A673 (cell line): ENCODE measurements around the gene NLRP3.

Experiments
- EZH2 ChIP-seq: fragments of 200-600 bp; sonication (generic); IDR thresholded peaks from 2 replicates; pipeline ENCODE4 v1.6.1; 2017; ENCODE audit warnings: borderline replicate concordance, low read depth, mild to moderate bottlenecking, mixed read lengths, antibody characterized with exemption, low read length; ENCODE audit not compliant: poor library complexity, severe bottlenecking
- TF ChIP-seq, protein P1 (sequence below): fragments of 300-800, 200-600 bp; sonication (generic); conservative IDR thresholded peaks from 2 replicates; pipeline ENCODE4 v1.5.1; 2017; ENCODE audit warnings: low read depth, mild to moderate bottlenecking, antibody characterized with exemption, low read length, moderate library complexity, mixed read lengths

DNA sequence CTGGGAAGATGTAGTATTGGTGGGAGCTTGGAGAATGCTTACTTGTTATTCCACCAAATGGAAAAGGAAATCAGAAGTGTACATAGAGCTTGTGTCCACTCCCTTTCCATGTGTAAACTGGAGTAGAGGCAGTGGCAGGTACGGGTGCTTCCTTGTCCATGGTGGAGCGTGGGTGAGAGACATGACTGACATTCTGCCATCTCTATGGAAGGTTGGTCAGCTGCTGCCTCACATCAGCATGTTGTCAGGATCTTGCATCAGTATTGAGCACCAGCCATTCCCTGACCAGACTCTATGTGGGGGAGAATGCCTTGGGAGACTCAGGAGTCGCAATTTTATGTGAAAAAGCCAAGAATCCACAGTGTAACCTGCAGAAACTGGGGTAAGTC, 19.8 kb downstream of the NLRP3 start:
- TF ChIP-seq, protein P1, sequence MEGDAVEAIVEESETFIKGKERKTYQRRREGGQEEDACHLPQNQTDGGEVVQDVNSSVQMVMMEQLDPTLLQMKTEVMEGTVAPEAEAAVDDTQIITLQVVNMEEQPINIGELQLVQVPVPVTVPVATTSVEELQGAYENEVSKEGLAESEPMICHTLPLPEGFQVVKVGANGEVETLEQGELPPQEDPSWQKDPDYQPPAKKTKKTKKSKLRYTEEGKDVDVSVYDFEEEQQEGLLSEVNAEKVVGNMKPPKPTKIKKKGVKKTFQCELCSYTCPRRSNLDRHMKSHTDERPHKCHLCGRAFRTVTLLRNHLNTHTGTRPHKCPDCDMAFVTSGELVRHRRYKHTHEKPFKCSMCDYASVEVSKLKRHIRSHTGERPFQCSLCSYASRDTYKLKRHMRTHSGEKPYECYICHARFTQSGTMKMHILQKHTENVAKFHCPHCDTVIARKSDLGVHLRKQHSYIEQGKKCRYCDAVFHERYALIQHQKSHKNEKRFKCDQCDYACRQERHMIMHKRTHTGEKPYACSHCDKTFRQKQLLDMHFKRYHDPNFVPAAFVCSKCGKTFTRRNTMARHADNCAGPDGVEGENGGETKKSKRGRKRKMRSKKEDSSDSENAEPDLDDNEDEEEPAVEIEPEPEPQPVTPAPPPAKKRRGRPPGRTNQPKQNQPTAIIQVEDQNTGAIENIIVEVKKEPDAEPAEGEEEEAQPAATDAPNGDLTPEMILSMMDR: no peak
- TF ChIP-seq EZH2: no peak
